ENCODE measurements around the gene RAB11FIP3.
"Not testable (repeated sequence)": the region's sequence is repeated elsewhere in the genome, so short reads cannot be mapped to it uniquely, and the experiment has no call there.

The RAB11FIP3 gene

GRCh38 chr16:459761-460160, 34.3 kb downstream of the RAB11FIP3 start:
- no peak for TF ChIP-seq CTCF (IDR thresholded peaks at IDR 0.05)
- no peak overlapping the region for H3K27ac ChIP-seq
- DNase-seq (ENCODE audit: low spot score): no peak
- no peak overlapping the region for H3K4me3 ChIP-seq

GRCh38 chr16:460787-461186, 35.3 kb downstream of the RAB11FIP3 start:
- H3K27ac ChIP-seq: no peak overlapping the region
- no peak for TF ChIP-seq CTCF (IDR thresholded peaks at IDR 0.05)
- no peak overlapping the region for H3K4me3 ChIP-seq
- no peak for DNase-seq (ENCODE audit: low spot score)

- no peak overlapping the region for H3K27ac ChIP-seq
- TF ChIP-seq CTCF (IDR thresholded peaks at IDR 0.05): no peak
- H3K4me3 ChIP-seq: no peak overlapping the region
- no peak for DNase-seq (ENCODE audit: low spot score)
These were observed 37.6 kb downstream of the RAB11FIP3 start for GRCh38 chr16:463071-463470.

- Histone ChIP-seq H3K27ac (no peak overlapping the region), H3K4me3 (no peak overlapping the region)
- no peak for DNase-seq (ENCODE audit: low spot score)
- TF ChIP-seq CTCF (IDR thresholded peaks at IDR 0.05): no peak
These were observed 41.2 kb downstream of the RAB11FIP3 start for GRCh38 chr16:466651-467050.

- H3K27ac ChIP-seq, H3K4me3 ChIP-seq: not testable (repeated sequence)
These were observed 41.9 kb downstream of the RAB11FIP3 start for GRCh38 chr16:467249-467871.

GRCh38 chr16:468068-468821, 42.8 kb downstream of the RAB11FIP3 start:
- TF ChIP-seq CTCF (IDR thresholded peaks at IDR 0.05): no peak
- no peak overlapping the region for H3K4me3 ChIP-seq
- DNase-seq (ENCODE audit: low spot score): no peak
- H3K27ac ChIP-seq: no peak overlapping the region

More at GRCh38 chr16:467249-467871, 41.9 kb downstream of the RAB11FIP3 start:
- DNase-seq (ENCODE audit: low spot score): not testable (repeated sequence)

- H3K27ac ChIP-seq; DNase-seq (ENCODE audit: low spot score): not testable (repeated sequence)
These were observed 44.0 kb downstream of the RAB11FIP3 start for GRCh38 chr16:469459-469858.

GRCh38 chr16:470418-470817, 45.0 kb downstream of the RAB11FIP3 start:
- DNase-seq (ENCODE audit: low spot score): no peak
- no peak for TF ChIP-seq CTCF (IDR thresholded peaks at IDR 0.05)
- Histone ChIP-seq H3K27ac (no peak overlapping the region), H3K4me3 (no peak overlapping the region)

More at GRCh38 chr16:469459-469858, 44.0 kb downstream of the RAB11FIP3 start:
- not testable (repeated sequence) for H3K4me3 ChIP-seq

Measured in coronary artery (tissue), 2 donors.